K562 (cell line): ENCODE data around the gene PRDX6. TPM values are rescaled to one million over a fixed set of nuclear protein-coding genes. Genes with fewer than 3 reads are reported as not detected.

ENCODE experiments used
- CLOCK ChIP-seq: fragments of 250-450 bp; sonication (Bioruptor Pico); IDR thresholded peaks from 2 replicates; pipeline ENCODE4 v1.4.0; 2020; ENCODE audit warnings: mild to moderate bottlenecking, moderate library complexity, borderline replicate concordance
- EP400 ChIP-seq: fragments of 450-650 bp; IDR thresholded peaks from 2 replicates; pipeline ENCODE4 v1.6.1; 2017; ENCODE audit warnings: antibody characterized with exemption, mild to moderate bottlenecking, moderate library complexity
- GABPB2 ChIP-seq: fragments of 250-450 bp; sonication (Bioruptor Pico); conservative IDR thresholded peaks from 2 replicates; pipeline ENCODE4 v1.5.1; 2021; ENCODE audit warnings: mild to moderate bottlenecking
- HINFP ChIP-seq: fragments of 450-650 bp; conservative IDR thresholded peaks from 2 replicates; pipeline ENCODE4 v1.6.1; 2016; ENCODE audit warnings: missing genetic modification characterization, low read depth, mild to moderate bottlenecking, control low read depth, missing compliant biosample characterization
- MAFF ChIP-seq: IDR thresholded peaks from 2 replicates; pipeline ENCODE4 v1.6.1; 2012; ENCODE audit warnings: low read length, improper control_type of control experiment
- MITF ChIP-seq: IDR thresholded peaks from 2 replicates; pipeline ENCODE4 v1.6.1; 2014; ENCODE audit warnings: antibody characterized with exemption
- NFE2L1 ChIP-seq: fragments of 450-650 bp; IDR thresholded peaks from 2 replicates; pipeline ENCODE4 v1.6.1; 2016; ENCODE audit warnings: missing genetic modification characterization, low read depth, mild to moderate bottlenecking, missing compliant biosample characterization, moderate library complexity, borderline replicate concordance
- PHF21A ChIP-seq: fragments of 450-650 bp; IDR thresholded peaks from 2 replicates; pipeline ENCODE4 v1.6.1; 2017; ENCODE audit warnings: low read depth, borderline replicate concordance
- POLR2G ChIP-seq: fragments of 200-400 bp; formaldehyde crosslinking; IDR thresholded peaks from 2 replicates; pipeline ENCODE4 v1.6.1; 2017; ENCODE audit warnings: low read depth, mild to moderate bottlenecking, antibody characterized with exemption, low read length, moderate library complexity
- RAD51 ChIP-seq: fragments of 450-650 bp; IDR thresholded peaks from 2 replicates; pipeline ENCODE4 v1.7.1; 2016; ENCODE audit warnings: low read depth, mild to moderate bottlenecking, borderline replicate concordance
- RBFOX2 ChIP-seq: fragments of 200-400 bp; formaldehyde crosslinking; IDR thresholded peaks from 2 replicates; pipeline ENCODE4 v1.6.1; 2017; ENCODE audit warnings: low read depth, mild to moderate bottlenecking, low read length, moderate library complexity
- SNRNP70 ChIP-seq: fragments of 200-400 bp; formaldehyde crosslinking; optimal IDR thresholded peaks from 2 replicates; pipeline ENCODE3; 2017; ENCODE audit warnings: low read depth, low read length
- TBP ChIP-seq: optimal IDR thresholded peaks from 2 replicates; pipeline ENCODE3; 2011; ENCODE audit warnings: low read depth, low read length, improper control_type of control experiment
- TRIM24 ChIP-seq, 2 experiments: fragments of 450-650 bp; IDR thresholded peaks; 2 replicates each; pipeline ENCODE4 v1.6.1; 2016
- ZEB2 ChIP-seq: fragments of 450-650 bp; IDR thresholded peaks from 2 replicates; pipeline ENCODE4 v1.6.1; 2016
- ZNF239 ChIP-seq: fragments of 250-450 bp; sonication (Bioruptor Pico); IDR thresholded peaks from 2 replicates; pipeline ENCODE4 v1.4.0; 2020; ENCODE audit warnings: mild to moderate bottlenecking
- ZNF311 ChIP-seq: fragments of 250-450 bp; sonication (Bioruptor Pico); IDR thresholded peaks from 2 replicates; pipeline ENCODE4 v1.4.0; 2020; ENCODE audit warnings: mild to moderate bottlenecking, moderate library complexity
- ZNF561 ChIP-seq: fragments of 450-650 bp; formaldehyde crosslinking; conservative IDR thresholded peaks from 2 replicates; pipeline ENCODE4 v1.4.0; 2020; ENCODE audit warnings: mild to moderate bottlenecking, moderate library complexity
- polyA plus RNA-seq, 8 experiments: library from polyadenylated mRNA; depleted of rRNA in 4 of 8; stranded (reverse) in 5 of 8; unstranded in 3 of 8; fragments of >200 nt; fragmentation: Nextera tagmentation in 2 of 8; fragmentation: Illumina TruSeq in 1 of 8; extraction: Ambion mirVana in 2 of 8; extraction: Trizol in 1 of 8; gene quantifications; 2 replicates each; pipeline versions ENCODE4 v1.2.1 to v1.2.3, GENCODE V29; 2011 to 2014; ENCODE audit warnings: inconsistent platforms in 1 of 8, missing spikeins in 1 of 8
- total RNA-seq, 7 experiments: library from RNA; depleted of rRNA in 6 of 7; stranded (reverse); fragments of >200 nt in 6 of 7; fragmentation: Illumina TruSeq in 2 of 7; extraction: Trizol in 2 of 7; gene quantifications; 2 replicates each; pipeline versions ENCODE4 v1.2.1 to v1.2.3, GENCODE V29; 2011 to 2021; ENCODE audit warnings: low replicate concordance in 1 of 7
- TF ChIP-seq, protein P1 (sequence below): fragments of 200-400 bp; formaldehyde crosslinking; IDR thresholded peaks from 2 replicates; pipeline ENCODE4 v1.6.1; 2017; ENCODE audit warnings: mild to moderate bottlenecking, low read depth, low read length, moderate library complexity
- TF ChIP-seq, protein P2 (sequence below): sonication (generic); formaldehyde crosslinking; IDR thresholded peaks from 2 replicates; pipeline ENCODE4 v1.5.0; 2020; ENCODE audit warnings: missing genetic modification reagents

Gene PRDX6
- total and polyA plus RNA-seq, 9 of the 15 experiments (the other 6 are each of a cell fraction or from before 2014, with no cell fraction given): 277 to 1,082 (median 610) TPM

GRCh38 chr1:173477286-173478093 is at the start of gene PRDX6 (continued):
- TF ChIP-seq NFE2L1 (tag): no peak
- no peak for TF ChIP-seq CLOCK
- TF ChIP-seq ZNF561 (CRISPR knock-in tag): no peak
- TF ChIP-seq HINFP (tag): no peak
- TF ChIP-seq, protein P1, sequence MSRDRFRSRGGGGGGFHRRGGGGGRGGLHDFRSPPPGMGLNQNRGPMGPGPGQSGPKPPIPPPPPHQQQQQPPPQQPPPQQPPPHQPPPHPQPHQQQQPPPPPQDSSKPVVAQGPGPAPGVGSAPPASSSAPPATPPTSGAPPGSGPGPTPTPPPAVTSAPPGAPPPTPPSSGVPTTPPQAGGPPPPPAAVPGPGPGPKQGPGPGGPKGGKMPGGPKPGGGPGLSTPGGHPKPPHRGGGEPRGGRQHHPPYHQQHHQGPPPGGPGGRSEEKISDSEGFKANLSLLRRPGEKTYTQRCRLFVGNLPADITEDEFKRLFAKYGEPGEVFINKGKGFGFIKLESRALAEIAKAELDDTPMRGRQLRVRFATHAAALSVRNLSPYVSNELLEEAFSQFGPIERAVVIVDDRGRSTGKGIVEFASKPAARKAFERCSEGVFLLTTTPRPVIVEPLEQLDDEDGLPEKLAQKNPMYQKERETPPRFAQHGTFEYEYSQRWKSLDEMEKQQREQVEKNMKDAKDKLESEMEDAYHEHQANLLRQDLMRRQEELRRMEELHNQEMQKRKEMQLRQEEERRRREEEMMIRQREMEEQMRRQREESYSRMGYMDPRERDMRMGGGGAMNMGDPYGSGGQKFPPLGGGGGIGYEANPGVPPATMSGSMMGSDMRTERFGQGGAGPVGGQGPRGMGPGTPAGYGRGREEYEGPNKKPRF: no peak
- TF ChIP-seq SNRNP70: no peak
- 0 out of 2 replicates have a peak, but pooled peaks have one; percentile 50 for TF ChIP-seq PHF21A
- TF ChIP-seq EP400: peak; percentile 93
- no peak for TF ChIP-seq GABPB2 (CRISPR knock-in tag)
- peak; percentile 94 for TF ChIP-seq RBFOX2
- no peak for TF ChIP-seq ZNF311 (CRISPR knock-in tag)
- TF ChIP-seq ZEB2: no peak
- TF ChIP-seq RAD51: no peak
- peak; percentile 97 for TF ChIP-seq POLR2G
- TF ChIP-seq TBP: peak; percentile 94
- TF ChIP-seq MITF: no peak
- peak in 1 of 2 experiments; percentile 58; a peak in 1 of 4 replicates for TF ChIP-seq TRIM24 (IDR thresholded peaks at IDR 0.05)
- no peak for TF ChIP-seq ZNF239
- TF ChIP-seq MAFF: no peak
- TF ChIP-seq, protein P2, sequence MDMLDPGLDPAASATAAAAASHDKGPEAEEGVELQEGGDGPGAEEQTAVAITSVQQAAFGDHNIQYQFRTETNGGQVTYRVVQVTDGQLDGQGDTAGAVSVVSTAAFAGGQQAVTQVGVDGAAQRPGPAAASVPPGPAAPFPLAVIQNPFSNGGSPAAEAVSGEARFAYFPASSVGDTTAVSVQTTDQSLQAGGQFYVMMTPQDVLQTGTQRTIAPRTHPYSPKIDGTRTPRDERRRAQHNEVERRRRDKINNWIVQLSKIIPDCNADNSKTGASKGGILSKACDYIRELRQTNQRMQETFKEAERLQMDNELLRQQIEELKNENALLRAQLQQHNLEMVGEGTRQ: no peak
